K562 (cell line): ENCODE measurements around the gene ERLIN1. TPM values are rescaled to one million over a fixed set of nuclear protein-coding genes. Genes with fewer than 3 reads are reported as not detected.

Experiments
- BRD9 ChIP-seq: fragments of 450-650 bp; IDR thresholded peaks from 2 replicates; pipeline ENCODE4 v1.6.1; 2018; ENCODE audit warnings: low read depth; ENCODE audit not compliant: partially characterized antibody
- CTBP1 ChIP-seq: fragments of 450-650 bp; IDR thresholded peaks from 2 replicates; pipeline ENCODE4 v1.6.1; 2016; ENCODE audit warnings: borderline replicate concordance
- ELF2 ChIP-seq: fragments of 250-450 bp; sonication (Bioruptor Pico); IDR thresholded peaks from 2 replicates; pipeline ENCODE4 v1.5.0; 2021; ENCODE audit warnings: mild to moderate bottlenecking
- KAT2B ChIP-seq: IDR thresholded peaks from one replicate; pipeline ENCODE4 v1.6.1; 2012; ENCODE audit warnings: low read depth, mild to moderate bottlenecking, control low read depth, inconsistent platforms, low read length, moderate library complexity
- LCOR ChIP-seq: sonication (generic); formaldehyde crosslinking; IDR thresholded peaks from 2 replicates; pipeline ENCODE4 v1.8.0; 2022; ENCODE audit warnings: mild to moderate bottlenecking, missing genetic modification reagents
- MCM2 ChIP-seq: fragments of 450-650 bp; IDR thresholded peaks from 2 replicates; pipeline ENCODE4 v1.6.1; 2017; ENCODE audit warnings: low read depth, mild to moderate bottlenecking
- MEF2D ChIP-seq: conservative IDR thresholded peaks from 2 replicates; pipeline ENCODE4 v1.6.1; 2016; ENCODE audit warnings: low read depth, missing genetic modification characterization, missing compliant biosample characterization
- SMAD2 ChIP-seq: fragments of 150-350 bp; IDR thresholded peaks from 2 replicates; pipeline ENCODE4 v1.6.1; 2014; ENCODE audit warnings: low read depth, mild to moderate bottlenecking, low read length
- SRSF7 ChIP-seq: fragments of 200-400 bp; formaldehyde crosslinking; optimal IDR thresholded peaks from 2 replicates; pipeline ENCODE3; 2017; ENCODE audit warnings: mild to moderate bottlenecking, low read depth, low read length
- ZNF124 ChIP-seq: sonication (generic); formaldehyde crosslinking; IDR thresholded peaks from 2 replicates; pipeline ENCODE4 v1.8.1; 2022; ENCODE audit warnings: missing genetic modification reagents
- ZNF436 ChIP-seq: fragments of 250-450, 450-650 bp; sonication (Bioruptor Pico); formaldehyde crosslinking; IDR thresholded peaks from 2 replicates; pipeline ENCODE4 v1.7.0; 2020; ENCODE audit warnings: mild to moderate bottlenecking
- ZNF57 ChIP-seq: fragments of 450-650 bp; formaldehyde crosslinking; IDR thresholded peaks from 2 replicates; pipeline ENCODE4 v1.4.0; 2020; ENCODE audit warnings: mild to moderate bottlenecking, moderate library complexity
- ZNF586 ChIP-seq: fragments of 450-650 bp; formaldehyde crosslinking; conservative IDR thresholded peaks from 2 replicates; pipeline ENCODE4 v1.4.0; 2020; ENCODE audit warnings: mild to moderate bottlenecking, moderate library complexity
- polyA plus RNA-seq, 8 experiments: library from polyadenylated mRNA; depleted of rRNA in 4 of 8; stranded (reverse) in 5 of 8; unstranded in 3 of 8; fragments of >200 nt; fragmentation: Nextera tagmentation in 2 of 8; fragmentation: Illumina TruSeq in 1 of 8; extraction: Ambion mirVana in 2 of 8; extraction: Trizol in 1 of 8; gene quantifications; 2 replicates each; pipeline versions ENCODE4 v1.2.1 to v1.2.3, GENCODE V29; 2011 to 2014; ENCODE audit warnings: inconsistent platforms in 1 of 8, missing spikeins in 1 of 8
- total RNA-seq, 7 experiments: library from RNA; depleted of rRNA in 6 of 7; stranded (reverse); fragments of >200 nt in 6 of 7; fragmentation: Illumina TruSeq in 2 of 7; extraction: Trizol in 2 of 7; gene quantifications; 2 replicates each; pipeline versions ENCODE4 v1.2.1 to v1.2.3, GENCODE V29; 2011 to 2021; ENCODE audit warnings: low replicate concordance in 1 of 7
- TF ChIP-seq, protein P1 (sequence below): fragments of 200-800 bp; sonication (Bioruptor generic); IDR thresholded peaks from 2 replicates; pipeline ENCODE4 v1.6.1; 2017; ENCODE audit warnings: missing genetic modification characterization, missing compliant biosample characterization
- TF ChIP-seq, protein P2 (sequence below), 2 experiments: fragments of 450-650 bp; conservative IDR thresholded peaks; 2 replicates each; pipeline ENCODE4 v1.6.1; 2017; ENCODE audit warnings: mild to moderate bottlenecking in 2 of 2, moderate library complexity in 2 of 2
- TF ChIP-seq, protein P3 (sequence below), 2 experiments: IDR thresholded peaks; 2 replicates each; pipeline ENCODE4 v1.6.1; 2012; ENCODE audit warnings: improper control_type of control experiment in 2 of 2, low read depth in 2 of 2, low read length in 2 of 2, borderline replicate concordance in 1 of 2
- TF ChIP-seq, protein P4 (sequence below): fragments of 250-450 bp; sonication (Bioruptor Pico); IDR thresholded peaks from 2 replicates; pipeline ENCODE4 v1.8.0; 2022; ENCODE audit warnings: moderate library complexity, mild to moderate bottlenecking, inconsistent platforms
- TF ChIP-seq, protein P5 (sequence below): fragments of 250-450 bp; sonication (Bioruptor Pico); IDR thresholded peaks from 2 replicates; pipeline ENCODE4 v1.4.0; 2020; ENCODE audit warnings: borderline replicate concordance

ERLIN1 gene
- total and polyA plus RNA-seq, 9 of the 15 experiments (the other 6 are each of a cell fraction or from before 2014, with no cell fraction given): 9.8 to 26.8 (median 15.5) TPM

DNA sequence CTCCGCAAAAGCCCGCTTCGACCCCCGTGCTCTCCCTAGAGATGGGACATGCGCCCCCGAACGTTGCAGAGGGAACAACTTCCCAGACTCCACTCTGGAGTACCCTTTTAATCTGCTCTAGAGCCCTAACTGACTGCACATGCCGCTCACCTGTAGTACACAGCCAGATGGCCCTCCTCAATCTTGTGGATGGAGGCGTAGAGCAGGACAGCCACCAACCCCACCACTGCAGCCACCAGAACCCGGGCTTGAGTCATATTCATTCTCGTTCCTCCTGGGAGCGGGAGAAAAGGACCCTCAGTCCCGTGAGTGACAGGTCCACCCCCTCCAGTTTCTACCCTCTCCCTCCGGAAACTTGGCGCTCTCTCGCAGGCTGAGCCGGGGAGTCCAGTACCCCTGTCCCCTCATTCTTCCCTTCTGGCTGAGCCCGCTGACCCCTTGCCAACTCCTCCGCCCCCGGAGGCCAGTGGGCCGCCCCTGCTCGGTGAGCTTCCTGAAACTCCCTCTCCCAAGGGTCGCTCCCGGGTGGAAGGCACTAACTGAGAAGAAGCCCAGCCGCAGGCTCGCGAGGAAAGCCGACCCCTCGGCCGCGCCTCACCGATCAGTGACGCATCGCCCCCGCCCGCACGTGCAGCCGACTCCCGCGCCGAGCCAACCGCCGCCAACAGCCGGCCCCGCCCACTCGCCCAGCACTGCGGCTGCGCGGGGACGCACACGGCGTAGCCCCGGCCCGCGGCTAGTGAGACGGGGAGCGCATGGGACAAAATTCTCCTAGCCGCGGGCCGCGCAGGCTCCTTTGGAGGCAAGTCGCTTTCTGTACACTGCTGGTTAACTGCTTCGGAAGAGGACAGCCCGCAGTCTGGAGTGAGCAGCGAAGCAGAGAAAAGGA, at the start of gene ERLIN1 (continued):
- TF ChIP-seq ZNF57 (CRISPR knock-in tag): no peak
- TF ChIP-seq ELF2 (CRISPR knock-in tag): no peak
- TF ChIP-seq MCM2: no peak
- no peak for TF ChIP-seq BRD9
- TF ChIP-seq ZNF124 (CRISPR knock-in tag): no peak
- peak; percentile 45; the same call in 1 of the 2 replicates for TF ChIP-seq CTBP1
- TF ChIP-seq, protein P1, sequence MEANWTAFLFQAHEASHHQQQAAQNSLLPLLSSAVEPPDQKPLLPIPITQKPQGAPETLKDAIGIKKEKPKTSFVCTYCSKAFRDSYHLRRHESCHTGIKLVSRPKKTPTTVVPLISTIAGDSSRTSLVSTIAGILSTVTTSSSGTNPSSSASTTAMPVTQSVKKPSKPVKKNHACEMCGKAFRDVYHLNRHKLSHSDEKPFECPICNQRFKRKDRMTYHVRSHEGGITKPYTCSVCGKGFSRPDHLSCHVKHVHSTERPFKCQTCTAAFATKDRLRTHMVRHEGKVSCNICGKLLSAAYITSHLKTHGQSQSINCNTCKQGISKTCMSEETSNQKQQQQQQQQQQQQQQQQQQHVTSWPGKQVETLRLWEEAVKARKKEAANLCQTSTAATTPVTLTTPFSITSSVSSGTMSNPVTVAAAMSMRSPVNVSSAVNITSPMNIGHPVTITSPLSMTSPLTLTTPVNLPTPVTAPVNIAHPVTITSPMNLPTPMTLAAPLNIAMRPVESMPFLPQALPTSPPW (CRISPR knock-in tag): peak; percentile 78
- TF ChIP-seq ZNF586: no peak
- no peak for TF ChIP-seq LCOR (CRISPR knock-in tag)
- no peak for TF ChIP-seq SRSF7
- TF ChIP-seq SMAD2: no peak
- TF ChIP-seq MEF2D (tag): no peak
- TF ChIP-seq, protein P2, sequence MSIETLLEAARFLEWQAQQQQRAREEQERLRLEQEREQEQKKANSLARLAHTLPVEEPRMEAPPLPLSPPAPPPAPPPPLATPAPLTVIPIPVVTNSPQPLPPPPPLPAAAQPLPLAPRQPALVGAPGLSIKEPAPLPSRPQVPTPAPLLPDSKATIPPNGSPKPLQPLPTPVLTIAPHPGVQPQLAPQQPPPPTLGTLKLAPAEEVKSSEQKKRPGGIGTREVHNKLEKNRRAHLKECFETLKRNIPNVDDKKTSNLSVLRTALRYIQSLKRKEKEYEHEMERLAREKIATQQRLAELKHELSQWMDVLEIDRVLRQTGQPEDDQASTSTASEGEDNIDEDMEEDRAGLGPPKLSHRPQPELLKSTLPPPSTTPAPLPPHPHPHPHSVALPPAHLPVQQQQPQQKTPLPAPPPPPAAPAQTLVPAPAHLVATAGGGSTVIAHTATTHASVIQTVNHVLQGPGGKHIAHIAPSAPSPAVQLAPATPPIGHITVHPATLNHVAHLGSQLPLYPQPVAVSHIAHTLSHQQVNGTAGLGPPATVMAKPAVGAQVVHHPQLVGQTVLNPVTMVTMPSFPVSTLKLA (conservative IDR thresholded peaks at IDR 0.05): peak; percentile 82 to 93
- TF ChIP-seq KAT2B: no peak
- TF ChIP-seq, protein P3, sequence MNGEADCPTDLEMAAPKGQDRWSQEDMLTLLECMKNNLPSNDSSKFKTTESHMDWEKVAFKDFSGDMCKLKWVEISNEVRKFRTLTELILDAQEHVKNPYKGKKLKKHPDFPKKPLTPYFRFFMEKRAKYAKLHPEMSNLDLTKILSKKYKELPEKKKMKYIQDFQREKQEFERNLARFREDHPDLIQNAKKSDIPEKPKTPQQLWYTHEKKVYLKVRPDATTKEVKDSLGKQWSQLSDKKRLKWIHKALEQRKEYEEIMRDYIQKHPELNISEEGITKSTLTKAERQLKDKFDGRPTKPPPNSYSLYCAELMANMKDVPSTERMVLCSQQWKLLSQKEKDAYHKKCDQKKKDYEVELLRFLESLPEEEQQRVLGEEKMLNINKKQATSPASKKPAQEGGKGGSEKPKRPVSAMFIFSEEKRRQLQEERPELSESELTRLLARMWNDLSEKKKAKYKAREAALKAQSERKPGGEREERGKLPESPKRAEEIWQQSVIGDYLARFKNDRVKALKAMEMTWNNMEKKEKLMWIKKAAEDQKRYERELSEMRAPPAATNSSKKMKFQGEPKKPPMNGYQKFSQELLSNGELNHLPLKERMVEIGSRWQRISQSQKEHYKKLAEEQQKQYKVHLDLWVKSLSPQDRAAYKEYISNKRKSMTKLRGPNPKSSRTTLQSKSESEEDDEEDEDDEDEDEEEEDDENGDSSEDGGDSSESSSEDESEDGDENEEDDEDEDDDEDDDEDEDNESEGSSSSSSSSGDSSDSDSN (IDR thresholded peaks at IDR 0.05; ENCODE audit: borderline replicate concordance in 1 of 2, low read depth in 2 of 2, low read length in 2 of 2): 0 out of 4 replicates have a peak, but pooled peaks of 1 of the 2 experiments have one; percentile 21
- TF ChIP-seq ZNF436: no peak
- TF ChIP-seq, protein P4, sequence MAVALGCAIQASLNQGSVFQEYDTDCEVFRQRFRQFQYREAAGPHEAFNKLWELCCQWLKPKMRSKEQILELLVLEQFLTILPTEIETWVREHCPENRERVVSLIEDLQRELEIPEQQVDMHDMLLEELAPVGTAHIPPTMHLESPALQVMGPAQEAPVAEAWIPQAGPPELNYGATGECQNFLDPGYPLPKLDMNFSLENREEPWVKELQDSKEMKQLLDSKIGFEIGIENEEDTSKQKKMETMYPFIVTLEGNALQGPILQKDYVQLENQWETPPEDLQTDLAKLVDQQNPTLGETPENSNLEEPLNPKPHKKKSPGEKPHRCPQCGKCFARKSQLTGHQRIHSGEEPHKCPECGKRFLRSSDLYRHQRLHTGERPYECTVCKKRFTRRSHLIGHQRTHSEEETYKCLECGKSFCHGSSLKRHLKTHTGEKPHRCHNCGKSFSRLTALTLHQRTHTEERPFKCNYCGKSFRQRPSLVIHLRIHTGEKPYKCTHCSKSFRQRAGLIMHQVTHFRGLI (CRISPR knock-in tag): no peak
- TF ChIP-seq, protein P5, sequence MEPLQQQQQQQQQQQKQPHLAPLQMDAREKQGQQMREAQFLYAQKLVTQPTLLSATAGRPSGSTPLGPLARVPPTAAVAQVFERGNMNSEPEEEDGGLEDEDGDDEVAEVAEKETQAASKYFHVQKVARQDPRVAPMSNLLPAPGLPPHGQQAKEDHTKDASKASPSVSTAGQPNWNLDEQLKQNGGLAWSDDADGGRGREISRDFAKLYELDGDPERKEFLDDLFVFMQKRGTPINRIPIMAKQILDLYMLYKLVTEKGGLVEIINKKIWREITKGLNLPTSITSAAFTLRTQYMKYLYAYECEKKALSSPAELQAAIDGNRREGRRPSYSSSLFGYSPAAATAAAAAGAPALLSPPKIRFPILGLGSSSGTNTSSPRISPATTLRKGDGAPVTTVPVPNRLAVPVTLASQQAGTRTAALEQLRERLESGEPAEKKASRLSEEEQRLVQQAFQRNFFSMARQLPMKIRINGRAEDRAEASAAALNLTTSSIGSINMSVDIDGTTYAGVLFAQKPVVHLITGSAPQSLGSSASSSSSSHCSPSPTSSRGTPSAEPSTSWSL (CRISPR knock-in tag): no peak
